SIG-M5 treated with dmso at 0.1 percent for 504 hours (cell line): ENCODE data around the gene CELF2.

ENCODE experiments used
- DNase-seq: peaks from one replicate; lab custom pipeline; 2025; ENCODE audit not compliant: unreplicated experiment; lab: John Stamatoyannopoulos, UW

CELF2 gene

DNA sequence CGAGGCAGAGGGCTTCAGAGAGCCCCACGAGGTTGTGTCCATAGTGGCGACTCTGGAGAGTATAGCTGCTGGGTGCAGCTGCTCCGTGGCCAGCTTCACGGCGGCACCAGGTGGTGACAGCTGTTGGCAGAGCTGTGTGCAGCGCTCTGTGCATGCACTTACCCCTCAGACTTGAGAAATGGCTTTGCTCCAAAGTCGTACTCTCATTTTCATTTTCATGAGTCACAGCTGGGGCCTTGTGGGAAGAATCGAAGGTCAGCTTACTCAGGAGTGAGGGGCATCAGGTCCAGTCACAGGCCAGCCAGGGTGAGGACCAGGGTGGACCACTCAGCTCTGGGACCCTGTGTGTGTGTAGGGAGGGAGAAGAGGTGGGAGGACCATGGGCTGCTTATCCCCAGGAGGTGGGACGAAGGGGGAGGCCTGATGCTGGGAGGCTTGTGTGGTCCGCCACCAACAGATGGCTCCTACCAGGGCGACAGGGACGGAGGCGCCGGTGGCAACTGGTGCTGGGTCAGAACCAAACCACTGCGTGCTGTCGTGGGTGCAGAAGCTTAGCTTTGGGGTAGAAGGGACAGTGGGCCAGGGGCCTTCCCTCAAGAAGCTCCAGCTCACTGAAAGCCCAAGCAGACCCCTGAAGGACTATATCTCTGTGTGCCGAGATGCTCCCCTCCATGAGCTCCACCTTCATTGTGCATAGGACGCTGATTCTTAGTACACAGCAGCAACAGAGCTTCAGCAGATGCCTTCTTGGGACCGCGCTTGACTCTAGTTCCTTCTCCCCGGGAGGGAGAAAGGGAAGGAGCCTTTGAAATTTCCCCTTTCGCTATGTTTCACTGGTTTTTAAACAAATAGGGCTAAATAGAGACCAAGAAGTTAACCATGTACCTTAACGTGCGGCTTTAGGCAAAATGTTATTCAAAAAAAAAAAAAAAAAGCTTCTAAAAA, 225.0 kb downstream of the CELF2 start:
- no peak for DNase-seq

DNA sequence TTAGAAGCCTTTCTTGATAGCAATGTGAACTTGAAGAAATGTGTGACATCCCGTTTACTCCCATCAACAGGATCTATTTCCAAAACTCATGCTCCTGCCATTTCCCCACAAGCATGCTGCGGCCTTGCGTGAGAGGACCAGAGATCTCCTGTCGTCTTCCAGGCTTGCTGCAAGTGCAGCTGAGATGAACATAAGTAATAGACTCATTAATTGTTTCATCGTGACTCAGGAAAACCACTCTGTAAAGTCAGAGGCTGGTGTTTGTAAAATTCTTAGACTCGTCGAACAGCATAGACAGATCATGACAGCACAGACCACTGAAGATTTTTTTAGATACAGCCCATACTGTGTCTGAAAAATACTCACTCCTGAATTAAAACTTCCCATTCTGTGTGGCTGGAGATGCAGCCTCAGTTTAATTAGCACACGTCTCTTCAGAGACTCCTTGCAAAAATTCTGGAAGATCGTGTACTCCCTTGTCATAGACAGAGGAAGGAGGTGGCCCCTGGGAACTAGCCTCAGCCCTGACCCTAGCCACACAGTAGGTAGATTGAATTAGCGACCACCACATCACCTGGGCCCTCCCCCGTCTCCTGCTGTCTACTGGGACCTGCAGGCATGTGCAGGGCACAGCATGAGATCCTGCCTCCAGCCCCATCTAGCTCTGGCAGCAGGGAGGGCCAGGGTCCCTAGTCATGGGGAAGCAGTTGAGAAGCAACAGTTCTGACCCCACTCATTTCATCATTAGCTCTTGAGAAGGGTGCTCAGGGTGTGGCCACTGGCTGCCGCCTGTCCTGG, 226.0 kb downstream of the CELF2 start:
- no peak for DNase-seq

DNA sequence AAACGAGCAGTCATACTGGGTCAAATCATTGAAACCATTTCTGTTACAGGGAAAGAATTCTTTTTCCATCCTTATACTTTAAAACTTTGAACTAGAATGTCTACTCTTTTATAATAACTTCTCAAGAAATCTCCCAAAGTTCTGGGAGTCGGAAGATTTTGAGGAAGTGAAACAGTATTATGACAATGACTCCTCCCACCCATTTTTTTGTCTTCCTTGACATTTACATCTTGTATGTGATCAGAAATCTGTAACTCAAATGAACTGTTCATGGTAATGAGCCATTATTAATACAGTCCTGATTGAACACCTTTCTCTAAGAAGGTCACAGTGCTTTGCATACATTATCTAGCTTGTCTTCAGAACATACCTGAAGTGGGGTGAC, 227.4 kb downstream of the CELF2 start:
- DNase-seq, result peak; percentile 31

DNA sequence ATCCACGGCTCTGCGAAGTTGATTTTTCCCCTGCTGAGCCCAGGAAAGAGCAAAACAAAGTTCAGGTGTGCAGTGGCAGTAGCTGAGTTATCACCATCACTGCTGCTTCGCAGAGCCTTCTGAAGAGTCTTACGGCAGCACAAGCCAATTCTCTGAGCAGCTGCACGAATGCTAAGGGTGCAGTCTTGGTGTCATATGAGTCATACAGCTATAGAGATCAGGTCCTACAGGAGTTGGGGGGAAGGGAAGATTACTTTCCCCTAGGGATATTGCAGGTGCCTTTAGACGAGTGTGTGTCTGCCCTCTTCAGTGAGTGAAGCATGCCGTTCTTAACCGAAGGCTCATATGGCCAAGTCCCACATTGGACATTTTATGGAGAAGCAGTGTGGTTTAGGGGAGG, 227.8 kb downstream of the CELF2 start:
- DNase-seq, result no peak

DNA sequence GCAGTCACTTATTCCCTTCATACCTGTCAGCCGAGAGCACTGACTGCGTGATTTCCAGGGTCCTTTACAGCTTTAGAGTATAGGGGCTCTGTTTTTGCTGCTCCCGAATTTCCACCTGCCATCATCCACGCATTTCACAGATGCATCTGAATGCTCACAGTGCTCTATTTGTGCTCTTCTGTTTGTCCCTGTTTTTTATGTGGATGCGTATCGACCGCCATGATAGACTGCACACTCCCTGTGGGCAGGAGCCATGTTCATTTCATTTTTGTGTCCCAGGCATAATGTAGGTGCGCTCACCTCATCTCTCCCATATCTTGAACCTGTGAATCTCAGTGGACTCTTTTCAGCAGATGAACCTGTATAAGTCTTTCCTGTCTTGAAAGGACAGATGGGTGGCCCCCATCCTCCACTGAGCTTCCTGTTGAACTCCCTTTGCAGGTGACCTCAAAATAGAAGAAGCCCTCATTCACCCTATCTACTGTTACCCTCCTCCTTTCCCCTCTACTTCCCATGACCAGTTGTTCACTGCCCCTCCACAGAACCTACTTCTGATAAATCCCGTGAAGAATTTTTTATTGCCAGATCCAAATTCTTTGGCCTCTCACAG, 228.4 kb downstream of the CELF2 start:
- no peak for DNase-seq

DNA sequence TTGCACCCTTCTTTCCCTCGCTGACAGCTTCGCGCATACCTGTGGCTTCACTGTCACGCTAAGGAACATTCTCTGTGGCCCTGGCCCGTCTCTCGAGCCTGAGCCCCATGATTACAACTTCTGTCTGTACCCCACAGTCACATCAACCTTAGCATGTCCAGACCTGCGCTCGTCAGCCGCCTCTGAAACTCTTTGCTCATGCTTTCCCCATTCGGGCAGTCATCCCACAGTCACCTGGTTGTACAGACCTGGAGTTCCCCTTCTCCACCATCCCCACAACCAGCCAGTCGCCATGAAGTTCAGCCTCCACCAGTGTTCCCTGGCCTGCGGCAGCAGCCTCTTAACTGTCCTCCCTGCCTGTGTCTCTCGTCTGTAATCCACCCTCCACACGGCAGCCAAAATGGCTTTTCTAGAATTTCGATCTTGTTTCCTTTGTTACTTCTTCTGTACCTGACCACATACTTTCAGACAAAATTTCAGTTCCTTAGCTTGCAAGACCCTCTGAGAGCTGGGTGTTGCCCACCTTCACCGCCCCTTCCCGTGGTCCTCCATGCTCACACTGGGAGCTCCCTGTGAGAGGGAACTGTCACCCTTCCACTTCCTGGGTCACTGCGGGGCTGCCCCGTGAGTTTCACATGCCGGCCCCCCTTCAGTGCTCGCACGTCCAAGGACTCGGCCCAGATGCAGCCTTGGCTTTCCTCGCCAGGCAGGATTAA, 229.2 kb downstream of the CELF2 start:
- DNase-seq, result no peak

DNA sequence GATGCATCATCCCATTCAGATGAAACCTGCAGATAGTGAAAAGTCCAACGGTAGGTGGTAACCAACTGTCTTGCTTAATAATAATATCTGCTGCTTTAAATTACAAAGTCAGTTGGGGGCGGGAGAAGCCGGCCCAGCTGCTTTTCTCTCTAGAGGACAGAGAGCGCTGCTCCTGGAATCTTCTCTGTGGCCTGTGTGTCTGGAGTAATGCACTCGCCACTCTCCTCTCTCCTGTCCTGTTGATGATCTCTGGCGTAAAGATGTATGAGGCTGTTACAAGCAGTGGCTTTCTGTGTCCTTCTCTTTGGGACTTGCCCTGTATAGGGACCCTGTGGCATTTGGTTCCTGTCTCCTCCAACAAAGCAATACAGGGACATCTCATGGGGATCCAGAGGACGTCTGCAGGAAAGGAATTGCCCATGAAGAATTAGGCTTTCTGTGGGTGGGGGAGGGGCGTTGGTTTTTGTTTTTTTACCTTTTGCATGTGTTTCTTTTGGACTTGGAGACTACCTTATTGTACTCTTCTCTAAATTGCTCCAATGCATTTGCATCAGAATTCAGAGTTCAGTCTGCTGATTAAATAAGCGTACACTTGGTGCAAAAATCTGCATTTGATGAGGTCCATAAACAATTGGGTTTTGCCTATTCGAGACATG, 231.6 kb downstream of the CELF2 start:
- DNase-seq, result no peak

DNA sequence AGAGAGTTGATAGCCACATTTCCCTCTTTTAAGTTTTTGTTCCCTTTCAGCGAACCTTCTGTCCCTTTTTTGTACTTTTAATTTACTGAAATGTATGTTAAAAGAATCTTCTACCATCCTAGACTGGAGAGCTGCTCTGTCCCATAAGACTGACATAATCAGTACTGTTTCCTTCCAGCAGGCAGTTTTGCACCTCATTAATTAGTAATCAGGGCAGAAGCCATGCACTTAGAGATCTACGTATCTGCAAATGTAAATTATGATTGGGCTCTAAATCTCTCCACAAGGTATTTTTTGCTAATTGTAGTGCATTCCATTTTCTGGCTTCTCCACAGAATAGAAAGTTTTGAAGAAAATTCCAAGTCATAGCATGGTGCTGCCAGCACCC, 232.1 kb downstream of the CELF2 start:
- no peak for DNase-seq

DNA sequence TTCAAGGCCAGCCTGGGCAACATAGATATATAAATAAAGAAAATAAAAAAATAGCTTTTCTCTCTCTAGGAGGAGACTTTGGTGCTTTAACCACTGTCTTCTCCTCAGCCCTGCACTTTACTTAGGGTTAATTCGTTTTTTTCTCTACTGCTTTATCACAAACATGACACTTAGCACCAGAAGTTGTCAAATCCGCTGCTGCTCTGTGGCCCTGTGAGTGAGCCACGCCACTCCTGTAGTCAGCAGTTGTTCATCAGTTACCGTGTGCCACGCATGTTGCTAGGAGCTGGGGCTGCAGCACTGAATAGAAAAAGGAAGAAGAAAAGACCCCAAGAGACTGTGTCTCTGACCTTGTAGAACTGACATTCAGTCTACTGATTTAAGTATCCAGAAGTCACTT, 232.6 kb downstream of the CELF2 start:
- no peak for DNase-seq

DNA sequence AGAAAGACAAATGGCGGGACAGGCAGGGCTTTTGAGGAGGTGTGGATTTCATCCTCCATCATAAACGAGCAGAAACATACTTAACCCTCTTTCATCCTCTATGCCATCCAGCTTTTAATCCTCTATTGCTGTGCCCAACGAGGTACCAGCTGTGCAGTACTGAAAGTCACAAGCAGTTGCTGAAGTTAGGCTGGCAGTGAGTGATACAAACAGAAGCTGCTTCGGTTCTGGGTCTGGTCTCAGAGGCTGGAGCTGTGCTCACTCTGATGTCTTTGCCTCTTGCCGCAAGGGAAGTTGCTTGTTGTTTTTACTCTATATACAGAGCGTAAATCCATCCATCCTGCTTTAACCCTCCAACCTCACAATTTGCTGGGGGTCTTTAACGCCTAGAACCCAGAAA, 235.2 kb downstream of the CELF2 start:
- no peak for DNase-seq

DNA sequence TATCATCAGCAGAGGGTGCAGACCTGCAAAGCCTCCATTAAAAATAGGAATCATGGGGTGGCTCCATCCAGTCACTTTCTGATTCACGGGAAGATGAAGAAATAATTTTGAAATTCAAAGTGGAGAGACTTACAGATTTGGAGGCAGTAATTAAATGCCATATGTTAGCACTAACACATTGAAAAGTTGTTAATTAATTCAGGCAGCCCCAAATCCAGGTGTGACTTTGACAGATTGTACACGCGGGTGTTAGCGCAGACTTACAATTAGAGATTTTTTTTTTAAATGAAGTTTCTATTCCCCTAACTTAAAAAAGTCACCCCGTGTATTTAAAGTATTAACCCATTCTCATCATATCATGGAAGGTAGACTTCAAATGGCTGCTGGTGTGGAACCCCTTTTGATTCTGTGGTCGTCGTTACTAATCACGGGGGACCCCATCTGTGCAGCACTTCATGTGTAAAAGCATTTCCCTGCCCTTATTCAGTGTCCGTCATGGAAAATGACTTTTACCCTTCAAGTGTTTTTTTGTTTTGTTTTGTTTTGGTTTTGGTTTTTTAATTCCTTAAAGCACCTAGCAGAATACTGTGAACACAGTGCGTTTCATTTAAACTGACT, 235.8 kb downstream of the CELF2 start:
- no peak for DNase-seq

DNA sequence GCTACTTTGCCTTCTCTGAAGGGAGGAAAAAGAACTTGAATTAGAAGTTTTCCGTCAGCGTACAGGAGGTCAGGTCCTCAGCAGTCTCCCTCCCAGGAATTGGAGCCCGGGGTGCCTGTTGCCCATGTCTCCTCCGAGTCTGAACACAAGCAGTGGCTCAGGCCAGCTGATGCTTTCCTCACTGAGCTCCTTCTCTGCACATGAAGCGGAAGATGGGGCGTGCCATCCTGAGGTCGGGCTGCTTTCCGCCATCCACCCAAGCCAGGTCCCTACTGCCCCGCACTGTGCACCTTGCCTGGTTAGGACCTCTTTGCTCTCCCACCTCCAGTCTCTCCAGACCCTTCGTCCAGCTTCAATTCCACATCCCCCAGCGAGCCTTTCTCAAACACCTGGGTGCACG, 237.5 kb downstream of the CELF2 start:
- no peak for DNase-seq

DNA sequence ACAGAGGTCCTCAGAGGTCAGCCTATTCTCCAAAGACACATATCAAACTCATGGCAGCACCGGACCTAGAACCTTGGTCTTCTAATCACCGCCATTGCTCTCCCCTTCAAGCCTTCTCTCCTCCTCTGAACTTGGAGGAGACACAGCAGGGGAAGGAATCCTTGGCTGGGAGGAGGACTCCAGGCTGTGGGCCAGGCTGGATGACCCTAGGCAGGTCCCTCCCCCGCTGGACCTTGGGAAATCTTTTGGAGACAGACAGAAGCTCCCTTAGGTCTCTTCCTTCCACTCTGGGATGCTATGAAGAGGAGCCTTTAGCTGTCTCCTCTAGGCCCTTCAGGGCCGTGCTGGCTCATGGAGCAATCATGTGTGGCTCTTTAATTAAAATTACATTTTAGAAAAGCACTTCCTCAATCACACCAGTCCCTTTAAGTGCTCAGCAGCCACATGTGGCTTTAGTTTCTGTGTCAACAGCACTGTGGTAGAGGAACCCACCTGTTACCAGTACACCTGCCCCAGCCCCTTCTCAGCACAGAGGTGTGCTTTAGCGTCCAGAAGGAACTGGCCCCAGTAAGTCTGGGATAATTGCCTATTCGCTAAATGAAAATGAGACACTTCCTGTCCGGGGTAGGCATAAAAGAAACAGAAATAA, 238.2 kb downstream of the CELF2 start:
- DNase-seq, result no peak

DNA sequence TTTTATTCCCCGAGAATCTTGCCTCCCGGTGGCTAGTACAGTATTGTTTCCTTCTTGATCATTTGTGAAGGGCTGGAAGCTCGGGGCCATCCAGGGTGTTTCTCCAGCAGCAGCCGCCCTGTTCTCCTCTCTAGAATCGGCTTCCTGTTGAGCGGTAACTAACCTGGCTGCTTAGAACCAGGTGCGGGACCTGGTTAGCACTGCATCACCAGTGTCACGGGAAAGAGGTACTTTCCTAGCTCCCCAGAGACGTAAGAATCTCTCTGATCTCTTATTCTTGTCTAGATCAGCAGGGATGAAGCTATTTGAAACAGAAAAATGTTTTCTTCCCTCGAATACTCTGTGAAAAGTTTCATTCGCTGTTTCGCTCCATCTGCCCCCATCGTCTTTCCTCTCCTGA, 239.2 kb downstream of the CELF2 start:
- no peak for DNase-seq

DNA sequence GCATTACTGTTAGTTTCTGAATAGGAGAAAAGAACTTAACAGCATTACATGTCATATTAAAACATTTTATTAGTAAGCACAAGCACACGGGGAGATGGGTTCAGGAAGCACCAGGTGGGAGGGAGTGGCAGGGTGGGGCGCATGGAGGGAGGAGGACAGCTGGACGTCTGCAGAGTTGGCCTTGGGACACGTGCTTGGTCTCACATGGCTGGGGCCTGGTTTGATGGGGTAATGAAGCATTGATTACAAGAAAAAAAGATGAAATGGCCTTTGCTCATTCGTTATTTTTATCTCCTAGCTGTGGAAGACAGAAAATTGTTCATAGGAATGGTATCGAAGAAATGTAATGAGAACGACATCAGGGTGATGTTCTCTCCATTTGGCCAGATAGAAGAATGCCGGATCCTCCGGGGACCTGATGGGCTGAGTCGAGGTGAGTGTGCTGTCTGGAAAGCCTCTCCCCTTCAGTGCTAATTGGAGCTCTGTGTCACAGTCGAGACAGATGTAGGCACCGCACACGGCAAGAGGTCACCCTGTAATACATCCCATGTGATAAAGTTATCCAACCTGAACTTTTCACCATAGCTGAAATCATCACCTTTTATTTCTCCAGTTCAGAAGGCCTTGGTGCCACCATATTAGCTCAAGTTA, 239.9 kb downstream of the CELF2 start:
- no peak for DNase-seq

DNA sequence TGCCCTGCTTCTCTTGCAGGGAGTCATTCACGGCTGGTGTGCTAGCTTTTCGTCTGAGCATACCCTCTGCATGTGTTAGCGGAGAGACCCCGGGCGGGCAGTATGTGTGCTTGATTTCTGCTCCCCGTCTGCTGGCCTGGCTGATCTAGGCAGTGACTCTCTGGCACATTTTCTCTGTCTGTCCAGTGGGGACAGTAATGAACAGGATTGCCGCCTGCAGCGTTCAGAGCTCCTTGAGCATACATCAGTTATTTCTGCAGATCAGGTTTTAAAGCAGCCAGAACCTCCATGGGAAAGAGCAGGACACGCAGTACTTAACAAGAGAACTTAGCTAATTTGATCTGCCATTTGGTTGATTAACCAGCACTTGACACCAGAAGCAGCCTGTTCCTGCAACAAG, 242.5 kb downstream of the CELF2 start:
- DNase-seq, result peak; percentile 6

DNA sequence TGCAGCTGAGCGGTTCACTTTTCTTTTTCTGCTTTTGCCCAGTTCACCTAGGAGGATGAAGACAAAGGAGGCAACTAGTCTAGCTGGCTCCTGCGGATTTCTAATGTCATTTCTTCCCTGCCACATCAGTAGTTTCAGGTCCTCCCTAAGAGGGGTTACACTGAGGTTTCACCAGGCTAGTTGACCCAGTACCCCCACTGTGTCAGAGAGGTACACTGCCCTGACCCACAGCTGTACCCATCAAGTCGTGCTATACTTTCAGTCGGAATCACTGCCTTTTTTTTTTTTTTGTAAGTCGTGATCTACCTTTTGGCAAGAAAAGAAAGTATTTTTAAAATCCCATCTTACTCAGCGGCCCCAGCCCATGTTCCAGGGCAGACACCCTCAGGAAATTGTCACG, 243.5 kb downstream of the CELF2 start:
- DNase-seq, result no peak

DNA sequence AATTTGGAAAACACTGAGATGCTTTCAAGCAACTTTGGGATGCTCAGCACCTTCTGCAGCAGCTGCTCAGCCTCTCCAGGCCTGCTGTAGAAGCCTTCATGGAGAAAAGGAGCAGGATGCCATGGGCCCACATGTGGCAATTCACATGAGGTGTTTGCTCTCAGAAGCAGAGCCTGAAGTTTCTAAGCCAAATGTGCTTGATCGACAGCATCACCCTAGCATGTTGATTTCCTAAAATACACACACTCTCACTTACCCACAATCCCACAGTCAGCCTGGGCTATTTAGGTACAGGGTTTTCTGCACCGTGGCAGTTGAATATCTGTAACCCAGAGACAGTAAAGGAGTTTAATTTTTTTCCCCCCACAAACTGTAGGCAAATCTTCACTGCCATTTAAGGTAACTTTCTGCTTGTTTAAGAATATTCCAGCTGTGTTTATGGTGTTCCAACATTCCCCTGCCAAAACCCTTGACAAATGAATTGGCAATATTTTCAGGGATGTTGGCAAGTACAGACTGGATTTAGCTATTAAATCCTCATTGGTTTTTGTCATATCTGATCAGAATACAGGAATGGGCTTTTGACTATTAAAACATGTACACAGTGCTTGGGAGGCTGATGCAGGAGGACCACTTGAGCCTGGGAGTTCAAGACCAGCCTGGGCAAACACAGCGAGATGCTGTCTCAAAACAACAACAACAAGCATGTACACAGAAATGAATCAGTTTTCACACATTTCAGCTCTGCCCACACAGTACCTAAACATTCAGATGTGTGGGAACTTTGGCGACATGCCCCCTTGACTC, 244.2 kb downstream of the CELF2 start:
- DNase-seq, result no peak
